Activated naive CD4-positive, alpha-beta T cell treated with Interleukin-2 at 50 U/mL for 16 hours (primary cell): Measurements from ENCODE around the gene FBXO41.

Experiments
- DNase-seq: peaks from one replicate; pipeline ENCODE4 v3.0.0-alpha.2; 2020

FBXO41 gene

DNA sequence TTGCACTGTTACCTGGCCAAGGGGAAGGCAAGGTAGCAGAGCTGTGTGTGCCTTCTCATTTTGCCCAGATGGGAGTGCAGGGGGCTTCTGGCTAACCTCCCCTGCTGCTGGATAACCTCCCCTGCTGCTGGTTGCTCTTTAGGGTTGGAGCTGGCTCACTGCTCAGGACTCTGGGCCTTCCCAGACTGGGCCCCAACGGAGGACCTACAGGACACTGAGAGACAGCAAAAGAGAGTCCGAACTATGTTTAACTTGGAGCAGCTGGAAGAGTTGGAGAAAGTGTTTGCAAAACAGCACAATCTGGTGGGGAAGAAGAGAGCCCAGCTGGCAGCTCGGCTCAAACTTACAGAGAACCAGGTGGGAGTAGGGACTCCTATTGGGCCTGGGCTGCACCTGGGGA is 76.0 kb downstream of the FBXO41 start:
- DNase-seq, result no peak

DNA sequence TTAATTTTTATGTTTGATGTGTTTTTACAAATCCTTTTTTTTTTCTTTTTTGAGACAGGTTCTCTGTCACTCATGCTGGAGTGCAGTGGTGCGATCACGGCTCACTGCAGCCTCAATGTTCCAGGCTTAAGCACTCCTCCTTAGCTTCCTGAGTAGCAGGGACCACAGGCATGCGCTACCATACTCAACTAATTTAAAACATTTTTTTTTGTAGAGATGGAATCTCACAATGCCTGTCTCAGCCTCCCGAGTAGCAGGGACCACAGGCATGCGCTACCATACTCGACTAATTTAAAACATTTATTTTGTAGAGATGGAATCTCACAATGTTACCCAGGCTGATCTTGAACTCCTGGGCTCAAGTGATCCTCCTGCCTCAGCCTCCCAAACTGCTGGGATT is 78.7 kb downstream of the FBXO41 start:
- no peak for DNase-seq
